SK-N-SH (cell line): ENCODE data around the gene TAB2.

Source experiments
- CTCF ChIP-seq: fragments of 200-600 bp; sonication (generic); IDR thresholded peaks from 2 replicates; pipeline ENCODE4 v1.6.1; 2017; ENCODE audit warnings: antibody characterized with exemption, mild to moderate bottlenecking, moderate library complexity
- ELF1 ChIP-seq: IDR thresholded peaks from 2 replicates; pipeline ENCODE4 v1.4.0; 2012
- EP300 ChIP-seq, 2 experiments: IDR thresholded peaks; 2 replicates each; pipeline versions ENCODE4 v1.4.0 to v1.6.1; 2012; ENCODE audit warnings: borderline replicate concordance in 1 of 2, low read depth in 1 of 2, low read length in 1 of 2
- EZH2phosphoT487 ChIP-seq: fragments of 200-600 bp; sonication (generic); IDR thresholded peaks from 2 replicates; pipeline ENCODE4 v1.6.1; 2017; ENCODE audit warnings: low read depth, mixed run types, mild to moderate bottlenecking, antibody characterized with exemption, moderate library complexity, borderline replicate concordance
- FOXJ3 ChIP-seq: sonication (generic); formaldehyde crosslinking; IDR thresholded peaks from 2 replicates; pipeline ENCODE4 v1.5.1; 2020; ENCODE audit warnings: mild to moderate bottlenecking, missing genetic modification reagents
- FOXM1 ChIP-seq: IDR thresholded peaks from 2 replicates; pipeline ENCODE4 v1.4.0; 2012; ENCODE audit warnings: low read depth, mild to moderate bottlenecking
- GABPA ChIP-seq: IDR thresholded peaks from 2 replicates; pipeline ENCODE4 v1.4.0; 2012; ENCODE audit warnings: low read depth, mild to moderate bottlenecking
- JUND ChIP-seq: IDR thresholded peaks from 2 replicates; pipeline ENCODE4 v1.4.0; 2012
- POLR2AphosphoS5 ChIP-seq: IDR thresholded peaks from 2 replicates; pipeline ENCODE4 v1.6.1; 2012; ENCODE audit warnings: low read depth, low read length
- RAD21 ChIP-seq: IDR thresholded peaks from 2 replicates; pipeline ENCODE4 v1.6.1; 2012; ENCODE audit warnings: mild to moderate bottlenecking, low read length
- RXRA ChIP-seq: IDR thresholded peaks from 2 replicates; pipeline ENCODE4 v1.4.0; 2012; ENCODE audit warnings: low read depth, mild to moderate bottlenecking, borderline replicate concordance
- SMC3 ChIP-seq: IDR thresholded peaks from 2 replicates; pipeline ENCODE4 v1.6.1; 2012; ENCODE audit warnings: low read depth, low read length, improper control_type of control experiment
- YY1 ChIP-seq: IDR thresholded peaks from 2 replicates; pipeline ENCODE4 v1.4.0; 2012; ENCODE audit warnings: low read depth, mild to moderate bottlenecking

GRCh38 chr6:149368065-149368464 lies 50.6 kb downstream of the TAB2 start:
- TF ChIP-seq EP300 (IDR thresholded peaks at IDR 0.05; ENCODE audit: borderline replicate concordance in 1 of 2, low read depth in 1 of 2, low read length in 1 of 2), result no peak
- TF ChIP-seq CTCF, result no peak
- TF ChIP-seq POLR2AphosphoS5, result no peak
- TF ChIP-seq JUND, result no peak
- TF ChIP-seq YY1, result no peak
- no peak for TF ChIP-seq FOXJ3 (CRISPR knock-in tag)
- no peak for TF ChIP-seq RAD21
- no peak for TF ChIP-seq ELF1
- no peak for TF ChIP-seq GABPA
- no peak for TF ChIP-seq EZH2phosphoT487
- TF ChIP-seq RXRA, result no peak
- TF ChIP-seq SMC3, result no peak
- no peak for TF ChIP-seq FOXM1
